HepG2 (cell line): ENCODE results near the gene ADGRF5. TPM values are rescaled to one million over a fixed set of nuclear protein-coding genes. Genes with fewer than 3 reads are reported as not detected.

Source experiments
- ATAC-seq: fragments of 200-7000 bp; cut with Tn5 transposase; 3 replicates; pipeline ENCODE4 v1.9.1; 2020; ENCODE audit warnings: mild to moderate bottlenecking, moderate library complexity
- BruUV-seq: library from RNA; stranded (reverse); fragments of 400-500 nt; replicated peaks from 2 replicates; lab custom pipeline; 2021; lab: Mats Ljungman, UMichigan
- CTCF ChIA-PET: fragments of 300-600 bp; formaldehyde crosslinking; extraction: SDS; loops from one replicate; lab custom pipeline; 2021; ENCODE audit warnings: low total read pairs, inconsistent platforms, low intra/inter-chr PET ratio; lab: Yijun Ruan, JAX
- POLR2A ChIA-PET: fragments of 350-600 bp; sonication (Branson Sonifier 250); formaldehyde crosslinking; loops from one replicate; lab custom pipeline; 2020; ENCODE audit warnings: antibody characterized with exemption, inconsistent platforms; lab: Yijun Ruan, JAX
- DNase-seq: peaks from one replicate; pipeline ENCODE4 v3.0.0-alpha.2; 2015; ENCODE audit warnings: low spot score
- FAIRE-seq: peaks from 3 replicates; lab custom pipeline; 2011; peaks lifted over from hg19 to GRCh38; lab: Jason Lieb, UNC
- H2AFZ ChIP-seq: one replicate; pipeline ENCODE4 v1.6.1; 2011; ENCODE audit warnings: low read length, inconsistent platforms
- H3K27ac ChIP-seq: fragments of 300-600 bp; 3 replicates; pipeline ENCODE4 v1.8.0; 2011; ENCODE audit warnings: mixed run types, mild to moderate bottlenecking, mixed read lengths, low read length, inconsistent platforms; ENCODE audit not compliant: insufficient read depth; ENCODE audit errors: extremely low read length
- H3K27me3 ChIP-seq, 2 experiments: fragments of 200-600 bp in 1 of 2; 2 replicates in 1 of 2; 3 replicates in 1 of 2; pipeline versions ENCODE4 v1.6.0 to v1.8.0; 2011; ENCODE audit warnings: low read length in 2 of 2, mild to moderate bottlenecking in 2 of 2, moderate library complexity in 2 of 2, inconsistent platforms in 1 of 2; ENCODE audit not compliant: insufficient read depth in 2 of 2, control insufficient read depth in 1 of 2
- H3K36me3 ChIP-seq, 2 experiments: fragments of 200-600 bp in 1 of 2; replicated peaks in 1 of 2; 2 replicates in 1 of 2; 3 replicates in 1 of 2; pipeline versions ENCODE4 v1.5.1 to v1.8.0; 2011; ENCODE audit warnings: low read length in 2 of 2, inconsistent platforms in 1 of 2; ENCODE audit not compliant: insufficient read depth in 2 of 2, control insufficient read depth in 1 of 2
- H3K4me1 ChIP-seq: 2 replicates; pipeline ENCODE4 v1.5.1; 2012; ENCODE audit warnings: low read length, inconsistent platforms; ENCODE audit not compliant: insufficient read depth
- H3K4me2 ChIP-seq: 2 replicates; pipeline ENCODE4 v1.6.0; 2011; ENCODE audit warnings: low read depth, low read length, inconsistent platforms
- H3K4me3 ChIP-seq, 3 experiments: fragments of 200-600 bp in 1 of 3; sonication (generic), shearing (Covaris generic) in 1 of 3; replicated peaks in 1 of 3; 2 replicates each; pipeline ENCODE4 v1.5.1; 2011 to 2016; ENCODE audit warnings: low read length in 3 of 3, inconsistent platforms in 2 of 3, low read depth in 2 of 3, mild to moderate bottlenecking in 2 of 3, control low read depth in 1 of 3, mixed read lengths in 1 of 3; ENCODE audit not compliant: insufficient read depth in 1 of 3
- H3K79me2 ChIP-seq: one replicate; pipeline ENCODE4 v1.6.1; 2011; ENCODE audit warnings: low read length, inconsistent platforms; ENCODE audit not compliant: insufficient read depth
- H3K9ac ChIP-seq: 2 replicates; pipeline ENCODE4 v1.6.0; 2011; ENCODE audit warnings: mild to moderate bottlenecking, low read depth, low read length, inconsistent platforms; ENCODE audit not compliant: insufficient read depth
- H3K9me3 ChIP-seq: 2 replicates; pipeline ENCODE4 v1.5.1; 2012; ENCODE audit warnings: mild to moderate bottlenecking, low read length
- H4K20me1 ChIP-seq: 2 replicates; pipeline ENCODE4 v1.6.0; 2011; ENCODE audit warnings: inconsistent platforms, mild to moderate bottlenecking, low read length, moderate library complexity; ENCODE audit not compliant: insufficient read depth
- ATF4 ChIP-seq, 2 experiments: fragments of 450-650 bp in 1 of 2; sonication (generic) in 1 of 2; formaldehyde crosslinking; IDR thresholded peaks; 2 replicates each; pipeline versions ENCODE4 v1.5.0 to v1.8.0; 2020 to 2022; ENCODE audit warnings: mild to moderate bottlenecking in 1 of 2, missing genetic modification reagents in 1 of 2
- HINFP ChIP-seq: sonication (generic); formaldehyde crosslinking; IDR thresholded peaks from 2 replicates; pipeline ENCODE4 v1.4.0; 2020; ENCODE audit warnings: low read depth, mild to moderate bottlenecking, missing genetic modification reagents
- ISL2 ChIP-seq: sonication (generic); formaldehyde crosslinking; IDR thresholded peaks from 2 replicates; pipeline ENCODE4 v1.5.0; 2020; ENCODE audit warnings: missing genetic modification reagents
- KDM2A ChIP-seq: sonication (generic); formaldehyde crosslinking; IDR thresholded peaks from 2 replicates; pipeline ENCODE4 v1.4.0; 2020; ENCODE audit warnings: low read depth, missing genetic modification reagents, borderline replicate concordance
- KMT2B ChIP-seq: IDR thresholded peaks from 2 replicates; pipeline ENCODE4 v1.6.1; 2016; ENCODE audit warnings: missing genetic modification reagents, missing compliant biosample characterization
- MLX ChIP-seq: IDR thresholded peaks from 2 replicates; pipeline ENCODE4 v1.6.1; 2016
- RORA ChIP-seq: sonication (generic); formaldehyde crosslinking; IDR thresholded peaks from 2 replicates; pipeline ENCODE4 v1.5.0; 2020; ENCODE audit warnings: mild to moderate bottlenecking, missing genetic modification reagents, moderate library complexity
- SNAPC5 ChIP-seq: sonication (generic); formaldehyde crosslinking; IDR thresholded peaks from 2 replicates; pipeline ENCODE4 v1.8.1; 2023; ENCODE audit warnings: mild to moderate bottlenecking, missing genetic modification reagents, borderline replicate concordance
- SOX5 ChIP-seq: IDR thresholded peaks from 2 replicates; pipeline ENCODE4 v1.6.1; 2016; ENCODE audit warnings: borderline replicate concordance
- TFDP2 ChIP-seq: sonication (generic); formaldehyde crosslinking; IDR thresholded peaks from 2 replicates; pipeline ENCODE4 v1.4.0; 2020; ENCODE audit warnings: missing genetic modification reagents
- TP53 ChIP-seq: sonication (generic); formaldehyde crosslinking; conservative IDR thresholded peaks from 2 replicates; pipeline ENCODE4 v1.4.0; 2020; ENCODE audit warnings: missing genetic modification reagents
- ZFYVE20 ChIP-seq: sonication (generic); formaldehyde crosslinking; IDR thresholded peaks from 2 replicates; pipeline ENCODE4 v1.8.0; 2023; ENCODE audit warnings: low read depth, mild to moderate bottlenecking, moderate library complexity, missing genetic modification reagents, borderline replicate concordance
- ZKSCAN8 ChIP-seq: IDR thresholded peaks from 2 replicates; pipeline ENCODE4 v1.6.1; 2016; ENCODE audit warnings: borderline replicate concordance, missing genetic modification reagents, missing compliant biosample characterization
- ZNF776 ChIP-seq: sonication (generic); formaldehyde crosslinking; IDR thresholded peaks from 2 replicates; pipeline ENCODE4 v1.4.0; 2020; ENCODE audit warnings: mild to moderate bottlenecking, missing genetic modification reagents
- WGBS: methylation state at CpG from one replicate; pipeline ENCODE4 v1.1.6; 2017; ENCODE audit warnings: low lambda C conversion rate; 5-methylcytosine and 5-hydroxymethylcytosine counted together
- in situ Hi-C: cut with HindIII; loops from 2 replicates; pipeline ENCODE4 v1.10.0; 2017; ENCODE audit warnings: low pct_unique_long_range_greater_than_20kb; ENCODE audit not compliant: extremely low pct_ligation_motif_present
- intact Hi-C: fragments of 100-400 bp; cut with micrococcal nuclease; formaldehyde crosslinking; loops from one replicate; pipeline ENCODE4 v1.10.0; 2022; ENCODE audit not compliant: unreplicated experiment
- polyA plus RNA-seq, 8 experiments: library from polyadenylated mRNA; depleted of rRNA in 3 of 8; stranded (reverse) in 7 of 8; unstranded in 1 of 8; fragments of >200 nt; fragmentation: Illumina TruSeq in 4 of 8; extraction: Trizol in 4 of 8; gene quantifications; 2 replicates each; pipeline versions ENCODE4 v1.2.1 to v1.2.3, GENCODE V29; 2011 to 2016; ENCODE audit warnings: low read depth in 4 of 8, missing spikeins in 1 of 8, mixed read lengths in 1 of 8; ENCODE audit not compliant: insufficient read depth in 1 of 8
- total RNA-seq, 5 experiments: library from RNA; depleted of rRNA; stranded (reverse); fragments of >200 nt; fragmentation: Illumina TruSeq; extraction: Trizol; gene quantifications; 2 replicates each; pipeline ENCODE4 v1.2.3, GENCODE V29; 2016; ENCODE audit warnings: low read depth in 1 of 5
- TF ChIP-seq, protein P1 (sequence below): sonication (generic); formaldehyde crosslinking; IDR thresholded peaks from 2 replicates; pipeline ENCODE4 v1.5.0; 2020; ENCODE audit warnings: missing genetic modification reagents

ADGRF5 gene
- total and polyA plus RNA-seq, 2 of the 13 experiments (the other 11 are each of a cell fraction or from before 2014, with no cell fraction given), result not detected

DNA sequence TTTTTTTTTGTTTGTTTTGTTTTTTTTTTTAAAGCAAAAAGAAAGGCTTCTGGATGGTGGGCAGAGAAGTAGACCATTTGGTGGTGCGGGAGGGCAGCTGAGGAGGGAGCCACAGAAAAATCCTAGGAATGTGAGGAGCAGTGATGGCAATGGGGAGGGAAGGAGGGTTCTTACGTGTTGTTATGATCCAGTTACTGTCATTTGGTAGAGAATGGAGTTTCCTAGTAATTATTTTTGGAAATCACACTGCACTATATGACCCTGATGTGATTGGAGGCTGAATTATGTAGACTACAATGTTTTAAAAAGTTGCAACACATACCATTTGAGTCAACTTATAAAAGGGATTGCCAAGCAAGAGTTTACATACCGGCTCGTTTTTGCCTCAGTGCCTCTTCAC is 22.1 kb downstream of the ADGRF5 start:
- no peak overlapping the region for H3K4me3 ChIP-seq
- no peak overlapping the region for H3K9ac ChIP-seq
- in situ Hi-C loops (no loop called here), intact Hi-C loops (no loop called here)
- ATAC-seq (no peak), FAIRE-seq (no peak), DNase-seq (no peak)
- H3K9me3 ChIP-seq, result no peaks in the 10 kb centered on the region
- no peak overlapping the region for H2AFZ ChIP-seq
- H3K4me1 ChIP-seq, result no peaks in the 10 kb centered on the region
- no peaks in the 10 kb centered on the region for H4K20me1 ChIP-seq
- no peak overlapping the region for H3K27ac ChIP-seq
- peaks cover 0 to 43% of the 10 kb centered on the region in 2 experiments; a peak in 2 of 5 replicates for H3K27me3 ChIP-seq
- TF ChIP-seq ZFYVE20 (no peak), KDM2A (CRISPR knock-in tag) (no peak), RORA (no peak), KMT2B (CRISPR knock-in tag) (no peak), ISL2 (CRISPR knock-in tag) (no peak), SOX5 (no peak), HINFP (CRISPR knock-in tag) (no peak), ZNF776 (no peak)
- 10% methylated on average over 4 of the region's 4 CpGs for WGBS
- H3K79me2 ChIP-seq, result no peaks in the 10 kb centered on the region
- POLR2A ChIA-PET, result no interaction called here
- CTCF ChIA-PET, result no interaction called here
- H3K36me3 ChIP-seq, result no peaks in the 10 kb centered on the region
- no peak overlapping the region for H3K4me2 ChIP-seq
- BruUV-seq, result no TSS peak

- POLR2A ChIA-PET, result no interaction called here
- no peak for TF ChIP-seq ATF4 (CRISPR knock-in tag; IDR thresholded peaks at IDR 0.05)
- TF ChIP-seq TP53 (CRISPR knock-in tag), result no peak
- TF ChIP-seq MLX, result no peak
- no peak for TF ChIP-seq ZKSCAN8 (CRISPR knock-in tag)
- no peak for TF ChIP-seq SNAPC5 (CRISPR knock-in tag)
- TF ChIP-seq, protein P1, sequence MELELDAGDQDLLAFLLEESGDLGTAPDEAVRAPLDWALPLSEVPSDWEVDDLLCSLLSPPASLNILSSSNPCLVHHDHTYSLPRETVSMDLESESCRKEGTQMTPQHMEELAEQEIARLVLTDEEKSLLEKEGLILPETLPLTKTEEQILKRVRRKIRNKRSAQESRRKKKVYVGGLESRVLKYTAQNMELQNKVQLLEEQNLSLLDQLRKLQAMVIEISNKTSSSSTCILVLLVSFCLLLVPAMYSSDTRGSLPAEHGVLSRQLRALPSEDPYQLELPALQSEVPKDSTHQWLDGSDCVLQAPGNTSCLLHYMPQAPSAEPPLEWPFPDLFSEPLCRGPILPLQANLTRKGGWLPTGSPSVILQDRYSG (CRISPR knock-in tag), result no peak
- no peak for TF ChIP-seq TFDP2 (CRISPR knock-in tag)
These were observed 23.7 kb downstream of the ADGRF5 start for GRCh38 chr6:46898006-46898405.

More at GRCh38 chr6:46898006-46898405, 23.7 kb downstream of the ADGRF5 start:
- Histone ChIP-seq H3K27ac (no peak overlapping the region), H4K20me1 (no peaks in the 10 kb centered on the region), H2AFZ (no peak overlapping the region), H3K36me3 (no peaks in the 10 kb centered on the region), H3K79me2 (no peaks in the 10 kb centered on the region), H3K4me1 (no peaks in the 10 kb centered on the region), H3K4me2 (no peak overlapping the region), H3K4me3 (no peak overlapping the region), H3K9ac (no peak overlapping the region), H3K9me3 (no peaks in the 10 kb centered on the region), H3K27me3 (peaks cover 0 to 43% of the 10 kb centered on the region in 2 experiments; a peak in 3 of 5 replicates)
- no peak for DNase-seq
- BruUV-seq, result no TSS peak
- intact Hi-C loops (no loop called here), in situ Hi-C loops (no loop called here)
- 0% methylated on average over 2 of the region's 2 CpGs for WGBS
- FAIRE-seq, result no peak
- ATAC-seq, result no peak
- CTCF ChIA-PET, result no interaction called here
